PC-3 (cell line): ENCODE results near the gene TUT1.

Experiments
- CTCF ChIP-seq: fragments of 300-600 bp; sonication (generic); conservative IDR thresholded peaks from 2 replicates; pipeline ENCODE4 v1.5.1; 2017; ENCODE audit warnings: antibody characterized with exemption, low read depth, mild to moderate bottlenecking, low read length
- EZH2 ChIP-seq: fragments of 300-600 bp; sonication (generic); IDR thresholded peaks from one replicate; pipeline ENCODE4 v1.6.1; 2017; ENCODE audit warnings: antibody characterized with exemption, mild to moderate bottlenecking, low read length; ENCODE audit not compliant: unreplicated experiment
- EZH2phosphoT487 ChIP-seq: fragments of 300-600 bp; sonication (generic); IDR thresholded peaks from 2 replicates; pipeline ENCODE4 v1.6.1; 2018; ENCODE audit warnings: mild to moderate bottlenecking, antibody characterized with exemption, low read length, borderline replicate concordance

- TF ChIP-seq CTCF (no peak), EZH2 (no peak), EZH2phosphoT487 (no peak)
These were observed 44.9 kb downstream of the TUT1 start, which contains the start of gene AHNAK for GRCh38 chr11:62546244-62546928.
